Tibial nerve (tissue), 4 donors: ENCODE data around the gene GABRG2. TPM values are rescaled to one million over a fixed set of nuclear protein-coding genes. Genes with fewer than 3 reads are reported as not detected.

ENCODE experiments used
- DNase-seq, 2 donors: peaks; one replicate each; pipeline ENCODE4 v3.0.0-alpha.2; 2019; ENCODE audit warnings: low spot score in 2 of 2
- H3K27ac ChIP-seq, 4 donors: fragments of 200-600 bp; sonication (generic) in 3 of 4; one replicate each; pipeline ENCODE4 v1.5.1; 2017 to 2019; ENCODE audit warnings: mild to moderate bottlenecking in 1 of 4
- H3K27me3 ChIP-seq, 2 donors: fragments of 200-600 bp; sonication (generic) in 1 of 2; one replicate each; pipeline versions ENCODE4 v1.5.1 to v1.6.0; 2017 to 2019
- H3K36me3 ChIP-seq, 3 donors: fragments of 200-600 bp; sonication (generic); one replicate each; pipeline ENCODE4 v1.5.1; 2018 to 2019
- H3K4me1 ChIP-seq, 4 donors: fragments of 200-600 bp; sonication (generic) in 3 of 4; one replicate each; pipeline ENCODE4 v1.5.1; 2017 to 2019
- H3K4me3 ChIP-seq, 4 donors: fragments of 200-600 bp; sonication (generic) in 3 of 4; one replicate each; pipeline ENCODE4 v1.5.1; 2017 to 2019; ENCODE audit warnings: mild to moderate bottlenecking in 1 of 4, moderate library complexity in 1 of 4
- H3K9me3 ChIP-seq, 4 donors: fragments of 200-600 bp; sonication (generic) in 3 of 4; one replicate each; pipeline ENCODE4 v1.5.1; 2017 to 2019
- CTCF ChIP-seq, 5 experiments: fragments of 200-600 bp in 3 of 5; fragments of 450-650 bp in 2 of 5; sonication (generic) in 3 of 5; IDR thresholded peaks; one replicate each; pipeline ENCODE4 v1.5.1; 2016 to 2019; ENCODE audit warnings: antibody characterized with exemption in 5 of 5, mild to moderate bottlenecking in 3 of 5, moderate library complexity in 2 of 5
- EP300 ChIP-seq, 2 donors: sonication (generic); formaldehyde crosslinking; IDR thresholded peaks; one replicate each; pipeline ENCODE4 v1.6.1; 2017; ENCODE audit warnings: antibody characterized with exemption in 2 of 2, mild to moderate bottlenecking in 1 of 2
- POLR2A ChIP-seq, 2 donors: fragments of 450-650 bp; IDR thresholded peaks; one replicate each; pipeline ENCODE4 v1.6.1; 2017; ENCODE audit warnings: antibody characterized with exemption in 2 of 2, mild to moderate bottlenecking in 2 of 2, moderate library complexity in 2 of 2
- WGBS, 2 donors: methylation state at CpG; one replicate each; pipeline ENCODE4 v1.1.5; 2018; 5-methylcytosine and 5-hydroxymethylcytosine counted together
- total RNA-seq, 4 donors: library from RNA; depleted of rRNA; stranded (reverse); fragments of >200 nt; gene quantifications; one replicate each; pipeline ENCODE4 v1.1.0, GENCODE V29; 2016

Gene GABRG2
- total RNA-seq: not detected

- Histone ChIP-seq H3K27me3 (peaks cover 0 to 11% of the 10 kb centered on the region in 2 donors), H3K4me1 (peaks cover 0 to 7% (median 0%) of the 10 kb centered on the region in 4 donors), H3K27ac (no peak within 1 kb of the TSS), H3K36me3 (no peaks in the 10 kb centered on the region), H3K9me3 (no peaks in the 10 kb centered on the region), H3K4me3 (no peak within 1 kb of the TSS)
- no peak for DNase-seq
- 4 to 8% methylated on average over 21 of the region's 21 CpGs for WGBS, 2 donors
- TF ChIP-seq EP300 (IDR thresholded peaks at IDR 0.05) (no peak), CTCF (IDR thresholded peaks at IDR 0.05) (no peak), POLR2A (IDR thresholded peaks at IDR 0.05) (no peak)
These were observed at the start of gene GABRG2 for GRCh38 chr5:162067655-162068411. GABRG2 (plus strand) TSS chr5:162067773; CDS start chr5:162068000, 227 bp downstream.

- H3K4me3 ChIP-seq: no peak overlapping the region
- H3K9me3 ChIP-seq: peaks cover 0 to 3% (median 0%) of the 10 kb centered on the region in 4 donors
- DNase-seq: no peak
- no peak for TF ChIP-seq CTCF (IDR thresholded peaks at IDR 0.05)
- TF ChIP-seq EP300 (IDR thresholded peaks at IDR 0.05): no peak
- no peak for TF ChIP-seq POLR2A (IDR thresholded peaks at IDR 0.05)
- WGBS, 2 donors: 71 to 74% methylated on average over 2 of the region's 2 CpGs
- H3K27ac ChIP-seq: no peak overlapping the region
- no peaks in the 10 kb centered on the region for H3K36me3 ChIP-seq
- H3K27me3 ChIP-seq: no peaks in the 10 kb centered on the region
- H3K4me1 ChIP-seq: no peaks in the 10 kb centered on the region
These were observed 42.3 kb upstream of the GABRG2 start for GRCh38 chr5:162025312-162025711.

GRCh38 chr5:162026803-162027202 is 40.8 kb upstream of the GABRG2 start:
- TF ChIP-seq EP300 (IDR thresholded peaks at IDR 0.05) (no peak), POLR2A (IDR thresholded peaks at IDR 0.05) (no peak), CTCF (IDR thresholded peaks at IDR 0.05) (no peak)
- no peak for DNase-seq
- no peak overlapping the region for H3K4me3 ChIP-seq
- H3K27ac ChIP-seq: no peak overlapping the region
- H3K27me3 ChIP-seq: no peaks in the 10 kb centered on the region
- 60 to 62% methylated on average over 4 of the region's 4 CpGs for WGBS, 2 donors
- no peaks in the 10 kb centered on the region for H3K36me3 ChIP-seq
- H3K9me3 ChIP-seq: peaks cover 0 to 3% (median 0%) of the 10 kb centered on the region in 4 donors
- no peaks in the 10 kb centered on the region for H3K4me1 ChIP-seq

GRCh38 chr5:162037431-162037830 is 30.1 kb upstream of the GABRG2 start:
- Histone ChIP-seq H3K27ac (no peak overlapping the region), H3K27me3 (no peaks in the 10 kb centered on the region), H3K4me3 (no peak overlapping the region), H3K36me3 (no peaks in the 10 kb centered on the region), H3K4me1 (no peaks in the 10 kb centered on the region), H3K9me3 (no peaks in the 10 kb centered on the region)
- WGBS, 2 donors: 82 to 96% methylated on average over 1 of the region's 1 CpG
- TF ChIP-seq POLR2A (IDR thresholded peaks at IDR 0.05): no peak
- no peak for TF ChIP-seq EP300 (IDR thresholded peaks at IDR 0.05)
- no peak for TF ChIP-seq CTCF (IDR thresholded peaks at IDR 0.05)
- DNase-seq: no peak

- Histone ChIP-seq H3K27ac (no peak overlapping the region), H3K4me1 (no peaks in the 10 kb centered on the region), H3K36me3 (no peaks in the 10 kb centered on the region), H3K27me3 (no peaks in the 10 kb centered on the region), H3K9me3 (no peaks in the 10 kb centered on the region), H3K4me3 (no peak overlapping the region)
- no peak for DNase-seq
- no peak for TF ChIP-seq POLR2A (IDR thresholded peaks at IDR 0.05)
- no peak for TF ChIP-seq CTCF (IDR thresholded peaks at IDR 0.05)
- no peak for TF ChIP-seq EP300 (IDR thresholded peaks at IDR 0.05)
- 74 to 78% methylated on average over 1 of the region's 1 CpG for WGBS, 2 donors
These were observed 20.3 kb upstream of the GABRG2 start for GRCh38 chr5:162047279-162047678.
